GM18498 (cell line): Measurements from ENCODE around the gene NASP.

Experiments
- ATAC-seq: cut with Tn5 transposase; IDR thresholded peaks from one replicate; pipeline ENCODE4 v1.9.1; 2021; ENCODE audit warnings: mild to moderate bottlenecking, moderate library complexity; ENCODE audit not compliant: unreplicated experiment

The NASP gene

DNA sequence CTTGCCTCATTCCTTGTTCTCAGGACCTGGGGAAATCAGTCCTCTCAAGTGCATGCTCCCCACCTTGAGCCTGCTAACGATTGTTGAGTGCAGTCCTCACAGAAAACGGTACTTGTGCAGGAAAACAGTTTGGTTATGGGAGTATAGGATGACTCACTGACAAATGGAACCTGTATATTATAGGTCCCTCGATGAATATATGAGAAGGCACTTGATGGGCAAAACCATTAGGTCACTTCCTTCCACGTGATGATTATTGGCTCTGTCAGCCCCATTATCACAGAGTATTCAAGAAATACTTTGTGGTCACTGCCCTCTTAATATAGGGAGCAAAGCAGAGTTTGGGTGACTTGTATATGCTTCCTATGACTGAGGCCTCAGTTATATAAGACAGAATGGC, 33.8 kb downstream of the NASP start:
- ATAC-seq = no peak

DNA sequence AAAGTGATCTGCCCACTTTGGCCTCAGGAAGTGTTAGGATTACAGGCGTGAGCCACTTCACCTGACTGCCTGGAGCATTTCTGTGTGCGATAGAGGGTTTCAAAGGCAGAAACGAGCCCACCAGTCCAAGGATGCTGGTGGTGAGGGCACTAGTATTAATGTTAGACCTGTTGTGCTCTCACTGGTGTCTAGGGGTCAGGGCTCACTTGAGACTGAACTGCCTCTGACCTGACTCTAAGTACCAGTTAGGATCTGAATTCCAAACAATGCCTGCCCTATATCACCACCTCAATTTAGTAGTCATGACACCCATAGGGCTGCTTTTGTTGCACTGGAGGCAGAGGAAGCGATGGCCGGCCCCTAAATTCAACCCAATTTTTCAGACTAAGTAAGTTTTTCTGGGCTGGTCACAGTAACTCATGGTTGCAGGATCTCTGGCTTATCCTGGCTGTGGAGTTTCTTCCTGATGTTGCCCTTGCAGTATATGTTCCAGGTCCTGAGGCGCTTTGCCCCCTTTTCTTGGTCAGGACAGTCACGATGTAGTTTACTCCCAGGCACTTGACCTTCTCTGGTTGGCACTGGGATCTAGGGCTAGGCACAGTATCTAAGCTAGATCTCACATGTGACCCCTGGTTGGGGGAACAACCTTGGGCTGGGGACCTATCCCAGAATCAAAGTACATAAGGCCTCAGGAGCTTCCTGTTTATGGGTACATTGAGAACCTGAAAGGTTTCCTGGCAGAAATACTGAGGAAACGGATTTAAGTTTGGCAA, 35.5 kb downstream of the NASP start:
- no peak for ATAC-seq

DNA sequence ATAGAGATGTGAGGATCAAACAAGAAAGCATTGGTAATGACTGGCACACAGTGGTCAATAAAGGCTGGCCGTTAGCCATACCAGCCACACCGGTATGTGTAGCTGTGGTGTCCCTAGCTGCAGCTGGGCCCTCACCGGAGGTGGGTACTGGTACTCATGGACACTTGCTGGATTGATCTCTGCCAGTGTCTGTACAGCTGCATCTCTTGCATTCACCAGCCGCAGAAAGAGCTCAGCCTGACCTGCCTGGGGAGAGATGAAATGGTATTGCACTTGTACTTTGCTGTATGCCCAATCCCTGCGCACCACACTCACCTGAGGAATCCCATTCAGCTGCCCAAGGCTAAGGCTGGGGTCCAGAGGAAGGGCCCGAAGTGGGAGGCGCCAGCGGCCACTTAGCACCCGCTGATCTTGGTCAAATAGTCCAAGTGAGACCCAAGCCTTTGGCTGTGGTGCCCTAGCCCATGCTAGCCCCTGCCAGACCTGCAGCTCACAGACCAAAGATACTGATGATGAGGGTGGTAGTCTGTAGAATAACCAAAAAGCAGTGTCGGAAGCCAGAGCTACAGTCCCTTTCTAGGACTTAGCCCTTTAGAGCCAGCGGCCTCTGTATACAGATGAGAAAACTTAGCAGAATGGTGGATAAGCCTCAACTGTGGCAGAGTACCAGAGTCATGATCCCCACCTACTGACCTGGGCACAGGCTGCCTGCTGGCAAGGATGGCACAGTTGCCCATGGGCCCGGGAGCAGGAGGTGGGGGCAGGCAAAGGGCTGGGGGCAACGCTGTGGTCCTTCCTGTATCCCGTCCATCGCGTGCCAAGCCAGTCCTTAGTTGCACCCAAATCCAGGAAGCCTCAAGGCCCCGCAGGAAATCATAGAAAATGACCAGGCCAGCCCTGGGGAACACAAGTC, 37.0 kb downstream of the NASP start:
- no peak for ATAC-seq

DNA sequence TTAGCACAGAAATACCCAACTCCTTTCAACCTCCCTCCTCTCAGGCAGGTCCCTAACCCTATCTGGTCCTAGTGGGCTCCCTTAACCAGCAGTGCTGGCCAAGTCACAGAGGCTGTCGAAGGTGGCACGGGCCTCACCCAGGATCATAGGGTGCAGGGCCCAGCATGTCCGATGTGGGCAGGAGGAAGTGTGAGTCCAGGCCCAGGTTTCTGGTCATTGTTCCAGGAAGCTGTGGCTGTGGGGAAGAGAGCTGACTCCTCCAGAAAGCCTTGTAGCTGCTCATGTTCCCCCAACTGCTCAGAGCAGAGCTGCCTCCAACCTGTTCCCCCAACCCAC, 37.6 kb downstream of the NASP start:
- ATAC-seq = no peak

DNA sequence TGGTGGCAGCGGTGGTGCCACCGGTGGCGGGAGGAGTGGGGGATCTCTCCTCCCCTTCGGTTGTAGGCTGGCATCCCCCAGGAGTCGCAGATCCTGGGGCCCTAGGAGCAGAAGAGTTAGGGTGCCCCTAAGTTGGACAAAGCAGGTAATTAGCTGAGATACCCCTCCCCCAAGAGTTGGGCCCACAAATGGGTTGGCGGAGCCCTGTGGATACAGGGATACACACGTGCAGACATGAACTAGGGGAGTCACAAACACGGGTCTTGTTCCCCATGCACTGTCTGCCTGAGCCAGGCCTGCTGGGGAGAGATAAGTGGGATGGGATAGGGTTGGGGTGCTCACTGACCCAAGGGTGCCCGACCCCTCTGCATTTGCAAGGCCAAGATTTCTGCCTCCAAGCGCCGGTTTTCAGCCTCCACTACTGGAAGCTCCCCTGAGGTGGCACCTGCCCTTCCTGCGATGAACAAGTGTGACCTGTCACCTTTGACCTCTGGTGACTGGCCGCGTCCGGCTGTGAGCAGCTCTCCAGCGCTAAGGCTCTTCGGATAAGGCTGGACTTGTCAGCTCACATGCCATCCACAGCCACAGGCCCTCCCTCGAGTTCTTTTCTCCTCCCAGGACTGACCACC, 38.2 kb downstream of the NASP start:
- no peak for ATAC-seq

DNA sequence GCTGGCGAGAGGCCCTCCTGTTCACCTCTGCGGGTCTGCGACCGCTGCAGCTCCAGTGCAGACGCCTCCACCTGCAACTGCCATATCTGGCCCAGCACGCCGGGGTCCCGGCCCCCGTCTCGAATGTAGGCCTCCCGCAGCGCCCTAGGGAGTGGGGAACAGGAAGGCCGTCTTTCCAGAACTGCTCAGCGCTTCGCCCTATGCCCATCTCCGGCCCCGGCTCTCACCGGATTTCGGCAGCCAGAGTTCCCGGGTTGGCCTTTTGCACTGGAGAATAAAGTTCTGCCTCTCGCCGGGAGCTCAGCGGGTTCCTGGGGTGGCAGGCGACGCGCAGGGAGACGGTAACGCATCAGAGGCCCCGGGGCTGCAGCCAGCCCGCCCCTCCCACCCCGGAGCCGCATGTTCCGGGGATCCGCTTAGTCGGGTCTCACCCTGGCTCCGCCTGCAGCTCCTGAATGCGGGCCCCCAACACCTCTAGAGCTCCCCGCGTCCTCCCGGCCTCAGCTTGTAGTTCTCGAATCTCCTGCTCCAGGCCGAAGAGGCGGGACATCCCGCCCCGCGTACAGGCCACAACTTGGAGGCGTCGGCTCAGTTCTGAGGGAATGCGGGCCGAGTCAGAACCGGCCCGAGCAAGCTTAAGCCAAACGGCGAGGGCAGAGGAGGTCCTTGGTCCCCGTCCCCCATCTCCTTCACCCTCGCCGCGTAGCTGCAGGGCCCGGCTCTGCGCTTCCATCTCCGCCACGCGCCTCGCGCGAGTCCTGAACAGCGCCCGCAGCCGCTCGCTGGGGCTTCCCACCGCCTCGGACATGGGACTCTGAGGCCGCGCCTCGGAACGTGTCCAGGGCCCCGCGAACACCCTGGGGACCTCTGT, 38.9 kb downstream of the NASP start:
- no peak for ATAC-seq

DNA sequence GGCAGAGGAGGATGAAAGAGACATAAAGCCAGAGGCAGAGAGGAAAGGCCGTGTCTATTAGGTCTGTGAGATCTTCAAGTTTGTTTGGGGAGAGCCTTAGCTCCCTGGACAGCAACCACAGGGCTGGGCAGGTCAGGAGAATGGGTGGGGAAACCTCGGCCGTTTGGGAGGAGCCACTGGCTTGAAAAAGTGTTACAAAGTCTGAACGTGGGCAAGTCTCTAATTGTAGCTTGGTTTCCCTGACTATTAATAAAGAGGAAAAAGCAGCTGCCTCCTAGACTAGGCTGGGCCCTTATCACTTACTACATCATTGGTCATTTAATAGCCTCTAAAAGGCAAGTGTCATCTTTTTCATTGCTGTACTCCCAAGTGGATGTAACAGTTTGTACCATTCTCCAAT, 40.1 kb downstream of the NASP start, which contains the start of gene CCDC17:
Gene CCDC17 (minus strand): TSS at position 83 of the 400 bp plus-strand sequence. CDS start 145 bp downstream, outside the sequence.
- ATAC-seq = no peak

DNA sequence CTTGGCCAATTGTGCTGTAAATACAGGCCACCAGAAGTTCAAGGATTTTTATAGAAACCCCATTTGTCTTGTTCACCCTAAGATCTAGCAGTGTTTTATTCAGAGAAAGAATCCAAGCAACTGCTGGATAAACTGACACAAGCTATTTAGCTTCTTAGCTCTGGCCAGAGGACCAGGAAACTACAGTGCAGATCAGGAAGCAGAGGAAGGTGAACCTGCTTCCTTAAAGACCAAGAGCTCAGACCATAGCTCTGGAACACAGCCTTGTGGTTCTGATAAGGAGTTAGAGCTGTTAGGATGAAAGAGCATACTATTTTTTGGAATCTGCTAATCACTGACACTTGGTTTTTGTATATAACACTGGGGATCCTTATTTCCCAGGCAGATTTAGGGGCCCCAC, 45.2 kb downstream of the NASP start:
- no peak for ATAC-seq

DNA sequence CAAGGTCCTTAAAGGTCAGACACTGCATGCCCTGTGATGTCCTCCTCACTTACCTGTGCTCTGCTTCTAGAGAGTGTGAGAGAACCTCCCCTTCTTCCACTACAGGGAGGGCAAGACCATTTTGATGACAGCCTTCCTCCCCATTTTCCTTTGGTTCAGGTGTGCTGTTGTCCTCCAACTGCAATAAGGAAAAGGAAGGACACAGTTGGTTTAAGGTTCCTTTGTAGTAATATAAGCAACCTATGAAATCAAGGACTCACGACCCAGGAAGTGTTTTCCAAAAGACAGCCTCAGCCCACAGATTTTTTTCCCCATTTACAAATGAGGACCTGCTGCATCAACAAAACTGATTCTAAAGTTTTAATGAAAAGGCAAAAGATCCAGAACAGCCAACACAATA, 46.6 kb downstream of the NASP start:
- no peak for ATAC-seq

DNA sequence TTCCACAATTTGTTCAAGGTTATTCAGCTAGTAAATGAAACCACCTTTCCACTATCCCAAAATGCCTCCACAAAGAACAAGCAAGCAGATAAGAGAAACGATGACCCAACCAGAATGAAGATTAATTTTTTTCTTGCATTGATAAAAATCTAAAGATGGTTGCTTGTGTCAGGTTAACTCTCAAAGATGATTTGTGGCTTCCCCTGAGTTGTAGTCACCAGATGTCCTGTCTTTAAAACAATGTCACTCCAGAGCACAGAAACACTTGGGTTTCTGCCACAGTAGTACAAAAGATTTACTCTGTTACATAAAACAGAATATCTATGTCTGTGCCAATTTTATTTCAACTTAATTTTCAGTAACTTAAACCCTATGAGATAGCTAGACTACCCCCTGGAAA, 51.4 kb downstream of the NASP start:
- no peak for ATAC-seq

DNA sequence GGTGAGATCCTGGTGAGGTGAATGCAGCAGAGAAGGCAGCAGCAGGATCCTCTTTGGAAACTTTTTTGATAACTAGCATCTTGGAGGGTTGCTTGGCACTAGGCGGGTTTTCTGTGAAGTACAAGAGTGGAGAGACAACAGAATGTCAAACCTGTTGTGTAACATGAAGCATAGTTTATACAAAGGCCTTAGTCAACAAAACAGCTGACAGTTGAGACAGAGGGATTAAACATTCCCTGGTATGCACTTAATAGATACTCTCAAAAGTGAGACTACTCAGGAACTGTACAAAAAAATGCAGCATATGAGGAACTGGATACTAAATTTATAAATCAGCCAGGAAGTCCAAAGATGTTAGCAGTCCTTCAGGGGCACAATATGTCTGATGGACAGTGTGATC, 56.5 kb downstream of the NASP start:
- ATAC-seq = no peak

DNA sequence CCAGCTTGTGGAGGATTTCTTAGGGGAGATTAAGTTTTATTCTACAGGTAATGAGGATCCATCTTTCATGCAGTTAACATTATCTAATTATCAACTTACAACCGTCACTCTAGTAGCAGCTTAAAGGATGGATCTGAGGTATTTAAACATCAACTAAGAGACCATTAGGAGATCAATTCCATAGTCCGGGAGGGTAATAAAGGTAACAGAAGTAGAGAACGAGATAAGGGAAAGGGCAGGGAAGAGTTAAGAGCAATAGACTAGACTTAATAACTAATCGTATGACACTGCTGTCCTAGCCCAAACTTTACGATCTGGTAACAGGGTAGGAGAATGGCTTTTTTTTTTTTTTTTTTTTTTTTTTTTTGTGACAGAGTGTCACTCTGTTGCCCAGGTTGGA, 59.5 kb downstream of the NASP start:
- no peak for ATAC-seq

DNA sequence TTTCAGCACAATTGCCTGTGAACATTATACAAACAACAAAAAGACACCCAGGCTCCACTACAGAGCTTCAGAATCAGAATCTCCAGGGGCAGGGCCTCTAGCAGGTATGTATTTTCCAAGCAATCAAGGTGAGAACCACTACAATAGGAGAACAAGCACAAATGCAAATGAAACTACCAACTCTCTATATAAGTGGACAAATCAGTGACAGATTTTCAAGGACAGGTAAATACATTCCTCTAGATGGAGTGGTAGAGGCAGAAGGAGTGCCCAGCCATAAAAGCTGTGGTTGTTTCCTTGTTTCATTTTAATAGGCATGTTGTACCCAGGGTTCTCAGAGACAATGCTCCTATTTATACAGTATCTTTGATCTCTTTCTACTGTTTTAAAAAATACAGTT, 60.1 kb downstream of the NASP start:
- no peak for ATAC-seq

DNA sequence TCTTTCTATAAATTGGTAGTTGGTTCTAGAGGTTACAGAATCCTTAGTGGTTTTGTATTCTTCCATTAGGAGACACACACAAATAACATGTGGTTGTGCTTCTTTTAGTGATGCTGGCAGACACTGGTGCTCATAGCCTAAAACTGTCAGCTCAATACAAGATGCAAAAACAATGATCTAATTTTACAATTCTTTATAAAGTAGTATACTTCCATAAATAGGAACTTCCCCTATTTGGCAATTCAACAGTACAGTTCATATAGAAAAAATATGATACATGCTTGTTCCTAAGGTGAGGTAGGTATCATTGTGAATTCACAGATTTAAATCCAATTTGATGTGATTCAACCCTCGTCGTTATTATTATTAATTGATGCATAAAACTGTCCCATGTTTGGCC, 60.8 kb downstream of the NASP start:
- ATAC-seq = no peak

DNA sequence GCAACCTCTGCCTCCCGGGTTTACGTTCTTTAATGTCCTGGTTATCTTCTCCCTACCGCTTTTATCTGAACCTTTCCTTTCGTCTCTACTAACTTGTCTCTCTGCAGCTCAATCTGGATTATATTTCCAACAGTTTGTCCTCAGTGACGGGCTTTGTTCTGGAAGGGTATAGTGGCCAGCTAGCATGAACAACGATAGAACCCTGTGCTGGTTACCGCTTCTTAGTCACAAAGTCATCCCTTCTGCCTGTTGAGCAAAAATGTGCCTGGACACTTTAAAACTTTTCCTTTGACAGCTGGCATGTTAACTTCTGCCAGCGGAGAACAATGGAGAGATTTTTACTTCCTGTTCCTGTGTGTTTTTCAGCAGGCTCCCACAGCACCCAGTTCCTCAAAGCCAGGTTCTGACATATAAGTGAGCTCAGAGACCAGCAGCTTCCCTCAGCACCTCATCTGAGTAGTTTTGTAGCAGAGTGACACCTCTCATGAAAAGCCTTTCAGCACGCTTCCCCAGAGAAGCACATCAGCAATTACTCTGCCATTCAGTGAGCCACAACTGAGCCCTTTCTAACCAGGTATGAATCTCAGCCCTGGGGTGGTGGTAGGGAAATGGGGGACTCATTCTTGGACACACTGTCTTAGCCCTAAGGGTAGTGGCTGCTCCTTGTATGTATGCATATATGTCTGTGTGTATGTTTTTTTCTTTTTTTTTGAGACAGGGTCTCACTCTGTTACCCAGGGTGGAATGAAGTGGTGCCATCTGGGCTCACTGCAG, 63.6 kb downstream of the NASP start:
- no peak for ATAC-seq

DNA sequence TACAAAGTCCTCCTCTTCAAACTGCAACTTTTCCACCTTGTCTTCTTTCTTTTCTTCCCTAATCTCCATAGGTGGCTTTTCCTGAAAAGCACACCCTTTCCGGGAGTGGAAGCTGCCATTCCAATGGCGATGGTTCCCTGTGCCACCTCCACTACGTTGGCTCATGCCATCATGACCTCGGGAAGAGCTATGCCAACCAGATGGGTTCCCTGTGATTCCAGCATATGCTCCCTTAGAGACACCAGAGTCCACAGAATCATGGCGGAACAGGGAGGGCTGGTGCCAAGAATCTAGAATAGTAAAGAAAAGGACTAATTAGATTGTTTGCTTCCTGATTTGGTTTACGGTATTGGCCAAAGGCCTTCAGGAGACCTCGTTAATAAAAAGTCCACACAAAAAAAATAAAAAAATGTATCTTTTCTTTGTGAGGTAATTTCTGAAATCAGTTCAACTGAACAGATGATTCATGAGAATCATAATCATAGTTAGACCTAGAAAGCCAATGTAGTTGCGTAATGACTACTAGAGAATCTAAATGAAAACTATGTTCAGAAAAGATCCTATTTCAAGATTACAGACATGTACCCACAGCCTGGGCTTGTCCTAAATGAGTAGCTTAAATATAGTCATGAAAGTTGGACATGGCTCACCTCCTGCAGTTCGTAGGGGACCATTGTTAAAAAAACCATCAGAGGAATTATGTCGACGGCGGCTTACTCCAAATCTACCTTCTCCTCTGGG, 70.9 kb downstream of the NASP start:
- no peak for ATAC-seq

DNA sequence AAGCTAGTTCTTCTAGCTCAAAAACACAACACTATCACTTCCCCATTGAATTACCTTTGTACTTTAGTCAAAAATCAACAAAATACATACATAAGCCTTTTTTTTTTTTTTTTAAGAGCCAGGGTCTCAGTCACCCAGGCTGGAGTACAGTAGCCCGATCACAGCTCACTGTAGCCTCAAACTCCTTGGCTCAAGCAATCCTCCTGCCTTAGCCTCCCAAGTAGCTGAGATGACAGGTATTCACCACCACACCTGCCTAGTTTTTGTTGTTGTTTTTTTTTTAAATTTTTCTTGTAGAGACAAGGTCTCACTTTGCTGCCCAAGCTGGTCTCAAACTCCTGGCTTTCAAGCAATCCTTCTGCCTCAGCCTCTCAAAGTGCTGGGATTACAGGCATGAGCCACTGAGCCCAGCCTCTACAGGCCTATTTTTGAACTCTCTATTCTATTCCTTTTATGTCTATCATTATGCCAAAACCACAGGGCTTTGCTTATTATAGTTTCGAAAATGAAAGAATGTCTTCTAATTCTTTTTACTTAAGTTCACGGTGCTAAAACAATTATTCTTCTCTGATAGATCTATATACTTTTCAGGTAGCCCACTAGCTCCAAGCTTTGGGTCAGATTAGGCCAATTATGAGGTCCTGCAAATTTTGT, 72.9 kb downstream of the NASP start:
- ATAC-seq = no peak

DNA sequence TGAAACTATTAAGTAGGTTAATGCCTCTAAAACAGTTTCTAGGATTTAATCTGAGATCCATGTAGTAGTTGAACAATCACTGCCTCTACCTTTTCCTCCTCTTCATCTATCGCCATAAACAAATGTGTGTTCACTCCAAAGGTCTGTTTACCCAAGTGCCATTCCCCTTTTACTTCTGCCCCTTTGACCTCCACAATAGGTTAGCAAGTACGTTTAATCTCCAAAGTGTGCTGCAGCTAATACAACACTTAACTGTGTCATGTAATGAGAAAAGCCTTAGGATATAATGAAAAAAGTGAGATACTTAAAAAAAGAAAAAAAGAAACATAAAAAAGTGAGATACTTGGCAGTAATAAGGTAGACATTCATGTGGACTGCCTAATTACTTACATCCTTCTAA, 74.3 kb downstream of the NASP start:
- ATAC-seq = no peak

DNA sequence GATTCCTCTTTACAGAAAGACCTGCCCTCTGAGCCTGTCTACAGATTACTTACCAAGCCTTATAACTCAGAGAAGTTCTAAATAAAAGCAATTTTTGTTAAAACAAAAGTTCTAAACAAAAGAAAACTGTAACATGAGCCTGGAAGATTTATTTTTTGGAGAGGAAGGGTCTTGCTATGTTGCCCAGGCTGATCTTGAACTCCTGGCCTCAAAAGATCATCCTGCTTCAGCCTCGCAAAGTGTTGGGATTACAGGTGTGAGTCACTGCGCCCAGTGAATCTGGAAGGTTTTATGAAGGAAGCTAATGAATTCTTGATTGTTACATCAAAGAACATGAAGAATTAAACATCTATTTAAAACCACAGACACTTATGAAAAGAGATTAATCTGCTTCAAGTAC, 75.4 kb downstream of the NASP start:
- no peak for ATAC-seq
